Stimulated activated CD8-positive, alpha-beta memory T cell treated with anti-CD3 and anti-CD28 coated beads, Interleukin-4, amount 100 ng/mL, for 1 hour (primary cell): ENCODE data around the gene KCP.
"Not testable (repeated sequence)": the region's sequence is repeated elsewhere in the genome, so short reads cannot be mapped to it uniquely, and the experiment has no call there.

Experiments used
- DNase-seq, 2 donors: peaks; one replicate each; pipeline ENCODE4 v3.0.0-alpha.2; 2020; ENCODE audit warnings: low read depth in 2 of 2, low spot score in 1 of 2

KCP gene

DNA sequence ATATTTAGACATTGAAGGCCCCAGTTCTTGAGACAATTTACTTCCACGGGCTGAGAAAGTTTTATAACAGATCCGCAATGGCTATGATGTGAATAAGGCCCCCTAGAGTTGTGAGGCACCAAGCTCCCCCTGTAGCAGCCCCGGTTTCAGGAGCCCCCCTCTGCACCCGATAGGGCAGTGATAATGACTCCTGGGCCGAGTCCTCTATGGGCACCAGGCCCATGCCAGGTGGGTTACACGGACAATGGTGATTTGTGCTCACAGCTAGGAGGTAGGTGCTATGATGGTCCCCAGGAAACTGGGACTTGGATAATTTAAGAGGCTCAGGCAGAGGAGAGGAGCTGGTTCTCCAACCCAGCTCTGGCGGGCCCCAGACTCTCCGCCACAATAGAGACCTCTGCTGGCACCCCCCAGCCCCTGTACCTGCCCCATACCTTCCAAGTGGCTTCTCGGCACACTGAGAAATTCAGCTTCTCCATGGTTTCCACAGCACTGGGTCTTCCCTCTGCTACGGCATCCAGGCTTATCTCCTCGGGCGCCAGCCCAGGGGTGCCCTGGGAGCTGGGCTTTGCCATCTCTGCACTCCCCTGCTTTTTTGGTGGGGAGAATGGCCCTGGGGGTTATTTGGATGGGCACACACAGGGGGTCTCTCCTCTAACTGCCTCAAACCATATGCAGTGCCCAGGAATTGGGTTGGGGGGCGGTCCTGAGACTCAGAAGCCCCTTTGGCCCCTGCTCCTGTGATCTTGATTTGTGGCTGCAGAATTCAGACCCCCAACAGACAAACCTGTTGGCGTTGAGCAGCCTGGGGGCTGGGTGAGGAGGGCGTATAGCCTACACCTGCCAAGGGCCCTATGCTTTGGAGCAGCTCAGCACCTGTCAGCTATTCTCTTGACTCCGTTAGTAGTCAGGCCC is 12.2 kb upstream of the KCP start:
- no peak for DNase-seq

DNA sequence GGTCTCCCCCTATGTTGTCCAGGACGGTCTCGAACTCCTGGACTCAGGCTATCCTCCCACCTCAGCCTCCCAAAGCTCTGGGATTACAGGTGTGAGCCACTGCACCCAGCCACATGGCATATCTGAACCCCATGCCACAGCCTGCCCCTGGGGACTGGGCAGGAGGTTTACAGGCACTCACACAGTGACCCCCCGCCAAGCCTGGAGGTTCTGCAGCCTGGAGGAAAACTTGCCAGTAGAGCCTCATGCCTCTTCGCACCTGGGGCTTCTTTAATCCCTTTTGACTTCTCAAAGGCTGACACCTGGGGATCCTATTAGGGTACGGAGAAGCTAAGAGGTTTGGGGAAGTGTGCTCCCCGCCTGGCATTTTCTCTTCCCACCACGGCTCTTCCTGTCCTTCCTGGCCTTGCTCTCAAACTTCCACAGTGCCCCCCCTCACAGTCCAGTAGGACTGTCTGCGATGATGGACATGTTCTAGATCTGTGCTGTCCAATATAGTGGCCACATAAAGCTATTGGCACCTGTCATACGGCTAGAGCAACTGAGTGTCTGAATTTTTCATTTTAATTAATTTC is 11.4 kb upstream of the KCP start:
- DNase-seq = no peak

DNA sequence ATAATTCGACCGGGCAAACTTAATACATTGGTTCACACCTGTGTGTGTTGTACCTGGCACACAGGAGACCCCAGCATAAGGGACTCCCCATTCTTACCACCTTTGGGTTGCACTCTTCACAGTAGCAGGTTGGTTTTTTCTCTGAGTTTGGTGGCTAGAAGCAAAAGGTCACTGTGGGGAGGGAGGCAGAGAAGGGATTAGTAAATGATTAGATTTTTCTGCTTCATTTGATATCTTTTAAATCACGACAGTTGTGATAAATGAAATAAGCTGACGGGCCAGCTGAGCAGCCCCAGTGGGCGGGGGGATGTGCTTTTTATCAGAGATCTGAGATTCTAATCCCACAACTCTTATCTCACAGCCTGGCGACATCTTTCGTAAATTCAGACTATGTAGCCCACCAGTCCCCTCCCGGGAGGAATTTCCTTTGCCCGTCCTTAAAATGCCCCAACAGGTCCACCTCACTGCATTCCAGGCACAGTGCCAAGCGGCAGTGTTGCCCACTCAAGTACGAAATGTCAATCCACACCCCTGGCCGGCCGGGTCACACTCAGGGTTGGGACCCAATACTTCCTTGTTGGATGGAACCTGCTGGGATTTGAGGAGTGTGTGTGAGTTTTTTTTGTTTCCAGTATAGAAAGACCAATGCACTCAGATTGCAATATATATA is 10.5 kb upstream of the KCP start:
- no peak for DNase-seq

DNA sequence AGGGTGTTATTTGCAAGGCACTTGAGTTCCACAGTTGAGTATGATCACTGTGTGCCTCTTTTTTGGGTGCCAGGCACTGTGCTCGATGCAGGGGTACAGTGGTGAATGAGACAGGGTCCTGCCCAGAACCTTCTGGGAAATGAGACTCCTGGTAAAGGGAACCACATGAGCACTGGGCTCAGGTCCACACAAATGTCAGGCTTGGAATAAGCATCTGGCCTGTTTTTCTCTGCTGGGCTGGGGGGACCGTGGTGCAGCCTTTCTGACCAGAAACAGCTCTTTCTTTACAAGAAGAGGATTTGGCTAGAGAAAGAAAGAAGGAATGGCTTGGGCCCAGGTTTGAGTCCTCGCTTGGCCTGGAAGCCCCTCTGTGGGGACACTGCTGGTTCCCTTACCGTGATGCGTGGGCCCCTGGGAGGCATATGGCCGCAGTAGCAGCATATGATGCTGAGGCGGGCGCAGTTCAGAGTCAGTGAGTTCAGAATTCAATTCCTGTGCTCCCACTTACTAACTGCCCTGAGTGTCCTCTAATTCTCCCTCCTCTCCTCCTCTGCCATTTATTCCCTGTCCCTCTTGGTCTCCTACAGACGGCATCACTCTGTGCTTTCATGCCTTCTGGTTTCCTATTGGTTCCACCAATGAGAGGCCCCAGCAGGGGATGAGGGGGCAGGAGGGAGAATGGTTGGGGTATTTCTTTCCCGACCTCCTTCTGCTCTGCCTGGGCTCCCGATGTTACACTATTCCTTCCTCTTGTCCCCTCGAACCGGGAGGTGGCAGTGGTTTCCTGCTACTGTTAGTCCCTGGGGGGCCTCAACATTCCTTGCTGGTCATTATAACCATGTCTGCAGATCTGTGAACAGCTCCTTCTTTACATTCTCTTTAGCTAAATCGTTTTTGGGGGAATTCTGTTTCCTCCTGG is 9.6 kb upstream of the KCP start:
- no peak for DNase-seq

DNA sequence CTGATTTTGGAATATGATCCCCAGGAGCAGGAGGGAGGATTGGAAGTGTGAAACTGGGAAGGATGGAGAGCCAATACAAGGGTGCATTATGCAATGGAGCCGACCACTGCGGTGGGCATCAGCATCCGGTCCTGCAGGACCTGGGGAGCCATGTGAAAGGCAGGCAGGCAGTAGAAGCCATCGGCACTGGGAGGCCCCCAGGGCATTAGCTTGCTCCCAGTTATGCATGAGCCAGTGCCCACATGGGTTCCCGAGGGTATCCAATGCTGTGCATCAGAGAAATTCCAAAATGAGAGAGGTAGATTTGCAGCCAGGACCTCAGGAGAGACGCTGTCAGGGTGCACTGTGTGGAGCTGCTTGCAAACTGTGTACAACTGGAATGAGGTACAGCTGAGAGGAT is 8.7 kb upstream of the KCP start:
- no peak for DNase-seq

DNA sequence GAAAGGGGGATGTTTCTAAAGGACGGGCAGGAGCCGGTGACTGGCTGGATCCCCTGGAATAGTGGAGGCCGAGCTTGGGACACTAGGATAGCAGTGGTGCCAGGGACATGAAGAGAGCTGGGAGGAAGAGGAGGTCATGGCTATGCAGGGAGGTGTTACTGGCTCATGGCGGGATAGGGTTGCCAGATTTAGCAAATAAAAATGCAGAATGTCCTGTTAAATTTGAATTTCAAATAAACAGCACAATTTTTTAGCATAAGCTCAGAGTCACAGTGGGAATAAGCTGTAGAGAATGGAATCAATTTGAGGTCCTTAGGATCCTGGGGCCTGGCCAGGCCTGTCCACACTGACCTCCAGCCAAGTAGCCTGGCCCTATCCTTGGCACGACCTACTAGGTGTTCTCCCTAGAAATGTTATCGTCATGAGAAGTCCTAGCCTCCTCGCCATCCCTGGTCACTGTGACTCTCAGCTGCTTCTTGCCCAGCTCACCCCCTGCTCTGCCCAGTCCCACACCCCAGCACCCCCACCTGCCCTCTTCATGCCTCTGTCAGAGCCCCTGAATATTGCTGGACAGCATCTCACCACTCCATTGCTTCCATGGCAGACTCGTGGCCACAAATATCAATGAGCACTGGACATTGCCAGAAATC is 7.6 kb upstream of the KCP start:
- DNase-seq = no peak

DNA sequence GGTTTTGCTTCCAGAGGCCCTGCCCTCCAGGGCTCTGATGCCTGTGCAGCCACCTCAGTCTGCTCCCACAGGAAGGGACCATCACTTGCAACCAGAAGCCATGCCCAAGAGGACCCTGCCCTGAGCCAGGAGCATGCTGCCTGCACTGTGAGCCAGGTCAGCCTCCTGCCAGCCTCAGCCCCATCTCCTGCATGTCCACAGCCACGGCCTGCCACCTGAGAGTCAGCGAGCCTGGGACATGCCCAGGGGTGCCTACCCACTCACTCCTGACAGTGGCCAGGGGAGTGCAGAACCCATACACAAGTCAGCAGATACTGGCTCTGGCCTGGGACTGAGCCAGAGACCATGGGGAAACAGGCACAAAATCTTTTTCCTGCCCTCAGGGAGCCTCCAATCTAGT is 6.6 kb upstream of the KCP start:
- DNase-seq = no peak

DNA sequence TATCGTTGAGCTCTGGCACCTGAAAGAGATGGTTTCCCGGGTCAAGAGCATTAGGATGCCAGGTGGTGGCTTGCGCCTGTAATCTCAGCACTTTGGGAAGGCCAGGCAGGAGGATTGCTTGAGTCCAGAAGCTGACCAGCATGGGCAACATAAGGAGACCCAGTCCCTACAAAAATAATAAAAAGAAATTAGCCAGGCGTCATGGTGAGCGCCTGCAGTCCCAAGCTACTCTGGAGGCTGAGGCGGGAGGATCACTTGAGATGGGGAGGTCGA is 6.1 kb upstream of the KCP start:
- no peak for DNase-seq

DNA sequence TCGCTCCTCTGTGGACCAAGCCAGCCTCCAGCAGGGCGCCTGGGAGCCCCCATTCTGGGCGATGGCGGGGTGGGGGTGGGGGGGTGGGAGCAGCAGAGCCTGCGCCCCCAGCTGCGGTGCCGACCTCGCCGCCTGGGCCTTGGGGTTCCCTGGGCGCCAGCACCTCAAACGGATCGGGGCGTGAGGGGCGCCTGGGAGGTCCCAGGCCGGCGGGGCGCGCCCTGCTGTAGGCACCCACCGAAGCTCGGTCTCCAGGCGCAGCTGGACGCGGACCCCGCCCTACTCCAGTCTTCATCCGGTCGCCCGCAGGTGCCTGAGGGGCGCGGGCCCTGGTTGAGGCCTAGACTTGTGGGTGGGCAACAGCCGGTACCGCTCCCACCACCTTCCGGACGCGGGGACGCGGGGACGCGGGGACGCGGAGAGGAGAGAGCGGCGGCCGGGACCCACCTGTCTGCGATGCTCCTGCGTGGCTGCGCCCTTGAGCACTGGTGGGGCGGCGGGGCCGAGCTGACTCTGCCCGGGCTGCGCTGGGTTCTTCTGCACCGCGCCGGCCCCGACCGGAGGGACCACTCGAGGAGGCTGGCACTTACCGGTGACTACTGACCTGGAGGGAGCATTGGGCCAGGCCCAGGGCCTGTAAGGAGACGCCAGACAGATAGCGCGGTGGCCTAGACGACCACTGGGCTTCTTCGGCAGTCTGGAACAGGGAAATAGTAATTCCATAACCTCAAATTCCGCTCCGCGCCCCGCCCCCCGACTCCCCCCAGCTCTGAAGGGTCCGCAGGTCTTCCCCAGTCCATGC is 5.5 kb upstream of the KCP start:
- no peak for DNase-seq

DNA sequence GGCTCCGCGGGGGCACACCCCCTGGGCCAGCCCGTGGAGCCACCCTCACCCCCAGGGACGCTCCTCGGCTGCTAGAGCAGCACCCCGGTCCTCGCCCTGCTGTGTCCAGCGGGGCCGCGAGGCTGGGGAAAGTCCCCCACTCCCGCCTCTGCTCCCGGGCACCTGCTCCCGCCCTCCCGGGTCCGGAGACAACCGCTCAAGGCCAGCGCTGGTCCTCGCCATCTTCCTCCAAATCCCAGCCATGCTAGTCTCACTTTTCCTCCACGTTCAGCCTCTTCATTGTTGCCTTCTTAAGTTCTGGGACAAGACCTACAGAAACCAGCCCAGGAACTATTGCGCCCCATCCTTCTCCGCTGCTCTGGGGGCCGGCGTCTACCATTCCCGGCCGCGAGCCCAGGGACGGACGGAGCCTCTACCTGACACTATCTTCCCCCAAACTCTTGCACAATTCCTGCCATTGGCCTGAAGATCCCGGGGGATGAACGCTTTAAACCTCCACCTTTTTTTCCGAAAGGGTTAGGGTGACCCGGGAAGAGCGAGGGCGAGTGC is 4.8 kb upstream of the KCP start:
- no peak for DNase-seq

DNA sequence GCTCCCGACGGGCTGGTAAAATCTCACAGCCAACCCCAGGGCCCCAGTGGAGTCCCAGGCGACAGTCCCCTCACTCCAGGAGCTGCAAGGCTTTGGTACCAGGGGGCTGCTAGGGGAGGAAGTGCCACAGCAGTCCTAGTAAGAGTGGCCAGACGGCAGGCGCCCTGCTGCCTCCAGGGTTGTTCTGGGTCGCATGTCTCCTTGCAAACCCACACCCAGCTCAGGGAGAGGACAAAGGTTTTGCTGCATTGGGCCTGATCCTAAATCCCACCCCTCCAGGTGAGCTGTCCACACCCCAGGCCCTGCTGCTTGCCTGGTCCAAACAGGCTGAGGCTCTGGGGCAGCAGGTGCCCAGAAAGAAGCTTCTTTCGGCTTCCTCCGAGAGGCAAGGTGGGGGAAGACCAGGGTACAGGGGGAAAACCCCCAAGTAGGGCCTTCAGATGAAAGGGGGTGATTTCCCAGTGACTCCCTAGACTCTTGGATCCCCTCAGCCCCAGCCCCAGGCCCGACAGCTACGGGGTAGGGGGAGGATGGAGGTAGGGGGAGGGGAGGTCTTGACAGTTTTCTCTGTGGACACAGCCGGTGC is 4.2 kb upstream of the KCP start:
- no peak for DNase-seq

DNA sequence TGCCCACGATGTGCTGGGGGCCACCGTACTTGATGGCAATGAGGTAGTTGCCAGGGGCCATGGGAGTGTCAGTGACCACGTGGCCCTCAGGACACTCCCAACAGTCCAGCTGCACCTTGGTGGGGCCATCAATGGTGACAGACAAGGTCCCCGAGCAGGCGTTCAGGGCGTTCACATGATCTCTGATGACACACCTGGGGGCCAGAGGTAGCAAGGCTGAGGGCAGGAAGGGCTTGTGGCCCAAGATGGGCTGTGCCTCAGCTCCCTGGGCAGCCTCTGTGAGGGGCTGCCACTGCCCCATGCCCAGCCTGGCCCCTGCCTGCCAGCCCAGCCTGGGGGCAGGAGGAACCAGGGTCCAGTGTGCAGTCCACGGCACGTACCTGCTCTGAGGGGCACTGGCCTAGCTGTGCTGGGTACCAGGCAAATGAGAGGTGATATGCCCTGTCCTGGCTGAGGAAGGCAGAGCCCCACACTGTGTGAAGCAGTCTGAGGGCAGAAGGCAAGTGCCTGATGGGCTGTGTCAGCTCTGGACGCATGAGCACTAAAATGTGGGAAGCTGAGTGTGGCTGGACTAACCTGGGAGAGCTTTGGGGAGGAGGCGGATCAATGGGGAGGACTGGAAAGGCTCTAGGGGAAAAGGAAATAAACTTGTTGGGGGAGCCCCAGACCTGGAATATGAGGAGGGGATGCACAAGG is 3.5 kb upstream of the KCP start:
- DNase-seq = no peak

DNA sequence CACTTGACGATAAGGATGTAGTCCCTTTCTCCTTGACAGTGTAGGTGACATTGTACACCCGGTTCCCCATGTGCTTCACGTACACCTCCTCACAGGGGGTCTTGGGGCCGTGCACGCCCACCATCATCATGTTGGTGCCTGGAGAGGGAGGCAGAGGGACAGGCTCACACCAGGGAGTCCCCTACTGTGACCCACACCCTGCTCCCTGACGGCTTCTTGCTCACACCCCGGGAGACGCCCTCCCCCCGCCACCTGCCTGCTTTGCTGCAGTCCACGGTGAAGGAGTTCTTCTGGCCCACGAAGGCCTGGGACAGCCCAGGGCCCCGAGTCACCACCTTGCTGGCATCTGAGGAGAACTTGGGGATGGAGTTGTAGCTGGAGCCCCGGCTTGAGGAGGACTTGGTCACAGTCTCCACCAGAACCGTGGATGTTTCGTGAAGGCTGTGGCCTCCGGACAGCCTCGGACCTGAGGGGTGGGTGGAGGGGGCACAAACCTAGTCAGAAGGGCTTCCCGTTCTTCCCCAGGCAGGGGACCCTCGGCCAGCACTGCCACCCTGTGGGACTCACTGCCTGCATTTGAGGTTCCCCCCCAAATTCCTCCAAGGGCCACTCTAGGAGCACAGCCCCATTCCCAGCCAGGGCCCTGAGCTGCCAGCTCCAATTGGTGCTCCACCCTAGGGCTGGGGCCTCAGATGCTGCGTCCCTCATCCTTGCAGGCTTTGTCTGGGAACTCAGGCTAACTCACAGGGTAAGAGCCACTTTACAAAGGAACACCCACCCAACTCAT is 2.4 kb upstream of the KCP start:
- not testable (repeated sequence) for DNase-seq

DNA sequence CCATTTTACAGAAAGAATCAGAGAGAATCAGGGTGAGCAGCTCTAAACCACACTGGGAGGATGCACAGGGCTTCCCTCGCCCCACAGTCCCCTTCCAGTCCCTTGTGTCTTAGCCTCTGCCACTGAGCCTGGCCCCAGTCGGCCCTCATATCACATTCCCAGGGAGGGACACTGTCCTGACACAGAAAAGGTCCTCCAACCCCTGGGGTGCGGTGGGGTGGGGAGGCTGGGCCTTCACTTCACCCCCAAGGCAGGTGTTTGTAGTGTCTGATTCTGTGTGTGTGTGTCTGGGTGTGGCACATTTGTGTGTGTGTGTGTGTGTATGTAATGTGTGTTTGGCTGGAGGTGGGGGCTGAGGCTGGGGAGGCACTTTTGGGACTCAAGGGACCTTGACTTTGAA is 1.8 kb upstream of the KCP start:
- DNase-seq = no peak

DNA sequence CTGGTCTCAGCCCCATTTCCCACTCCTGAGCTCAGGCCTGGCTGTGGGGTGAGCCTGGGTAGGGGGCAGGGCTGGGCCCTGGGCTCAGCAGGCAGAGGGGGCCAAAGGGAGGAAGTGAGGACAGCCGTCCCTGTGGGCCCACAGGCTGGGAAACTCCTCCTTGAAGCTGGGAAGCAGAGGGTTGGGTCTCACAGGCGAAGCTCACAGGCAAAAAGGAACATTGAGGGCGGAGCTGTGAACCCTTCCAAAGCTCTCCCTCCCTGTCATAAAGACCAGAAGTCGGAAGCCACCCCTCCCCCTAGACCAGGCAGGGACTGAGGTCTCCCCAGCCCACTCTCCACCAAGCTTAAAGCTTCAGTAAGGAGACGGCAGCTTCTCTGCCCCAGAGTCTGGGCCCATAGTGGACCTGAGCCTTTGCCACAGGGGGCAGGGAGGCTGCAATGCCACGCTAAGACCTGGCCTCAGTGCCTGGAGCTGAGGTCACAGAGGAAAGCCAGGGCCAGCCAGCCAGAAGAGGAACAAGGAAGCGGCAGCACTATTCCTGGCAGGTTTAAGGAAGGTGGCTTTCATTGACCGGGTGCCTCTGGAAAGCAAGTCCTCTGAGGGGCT is 1.0 kb upstream of the KCP start:
- DNase-seq = no peak

DNA sequence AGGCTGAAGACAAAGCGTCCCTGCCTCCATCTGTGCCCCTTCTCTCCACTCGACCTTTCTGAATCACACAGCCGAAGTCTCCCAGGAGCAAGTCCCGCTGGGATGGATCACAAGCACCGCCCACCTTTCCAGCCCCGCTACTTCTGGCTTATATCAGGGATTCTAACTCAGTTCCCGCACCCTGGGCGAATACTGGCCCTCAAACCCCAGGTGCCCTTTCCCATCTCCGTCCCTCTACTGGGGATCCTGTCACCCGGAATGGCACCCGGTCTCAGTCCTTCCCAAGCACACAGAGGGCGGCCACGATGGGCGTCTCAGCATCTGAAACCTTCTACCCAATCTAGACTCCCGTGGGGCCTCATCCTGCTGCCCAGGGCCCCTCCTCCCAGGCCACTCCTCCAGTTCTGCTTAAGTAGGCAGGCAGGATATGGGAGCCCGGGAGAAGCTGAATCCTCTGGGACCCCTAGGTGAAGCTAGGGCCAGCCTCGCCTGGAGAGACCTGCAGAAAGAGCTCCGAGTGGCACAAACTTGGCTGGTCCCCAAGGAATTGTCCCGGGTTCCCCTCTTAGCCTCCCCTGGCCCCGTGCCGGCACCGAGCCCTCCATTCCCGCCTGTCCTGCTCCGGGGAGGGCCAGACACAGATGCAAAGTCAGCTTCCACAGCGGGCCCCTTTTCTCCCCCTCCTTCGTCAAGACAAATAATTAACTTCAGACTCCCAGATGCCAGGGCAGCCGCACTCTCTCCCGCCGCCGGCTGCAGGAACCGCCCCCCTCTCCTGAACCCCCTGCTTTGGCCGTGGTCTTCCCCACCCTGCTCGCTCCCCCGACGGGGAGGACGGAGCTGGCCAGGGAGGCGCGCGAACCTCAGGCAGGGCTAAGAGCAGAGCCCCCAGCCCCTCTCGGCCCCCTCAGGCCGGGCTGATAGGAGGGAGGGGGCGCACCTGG is 612 bp downstream of the KCP start:
- no peak for DNase-seq
